CD4-positive, alpha-beta memory T cell (primary cell): Measurements from ENCODE around the gene SRRM2. TPM values are rescaled to one million over a fixed set of nuclear protein-coding genes. Genes with fewer than 3 reads are reported as not detected.

Source experiments
- CTCF ChIA-PET: fragments of 350-600 bp; sonication (Branson Sonifier 250); formaldehyde crosslinking; loops from one replicate; lab custom pipeline; 2021; ENCODE audit warnings: inconsistent platforms; ENCODE audit not compliant: partially characterized antibody; lab: Charles Lee
- POLR2A ChIA-PET: fragments of 350-600 bp; sonication (Branson Sonifier 250); formaldehyde crosslinking; loops from one replicate; lab custom pipeline; 2021; ENCODE audit not compliant: partially characterized antibody; lab: Charles Lee
- DNase-seq, 5 donors: peaks; one replicate each; pipeline versions ENCODE4 v3.0.0 to v3.0.0-alpha.2; 2020 to 2022; ENCODE audit warnings: mixed read lengths in 1 of 5
- H3K27ac ChIP-seq: one replicate; pipeline ENCODE4 v1.7.0; 2013; ENCODE audit warnings: low read depth, low read length
- H3K27me3 ChIP-seq: 2 replicates; pipeline ENCODE4 v1.7.0; 2013; ENCODE audit warnings: mild to moderate bottlenecking, low read length, moderate library complexity; ENCODE audit not compliant: insufficient read depth
- H3K36me3 ChIP-seq: 2 replicates; pipeline ENCODE4 v1.7.0; 2013; ENCODE audit warnings: mild to moderate bottlenecking, low read length, moderate library complexity; ENCODE audit not compliant: insufficient read depth
- H3K4me1 ChIP-seq: 2 replicates; pipeline ENCODE4 v1.7.0; 2013; ENCODE audit warnings: mild to moderate bottlenecking, low read length, moderate library complexity; ENCODE audit not compliant: insufficient read depth
- H3K4me3 ChIP-seq, 2 donors: one replicate each; pipeline ENCODE4 v1.7.0; 2013; ENCODE audit warnings: low read length in 2 of 2, mild to moderate bottlenecking in 1 of 2
- H3K9me3 ChIP-seq, 2 donors: one replicate each; pipeline ENCODE4 v1.7.0; 2013; ENCODE audit warnings: low read length in 2 of 2, control low read depth in 1 of 2; ENCODE audit not compliant: control insufficient read depth in 1 of 2
- H3K27ac Mint-ChIP-seq, 7 donors: one replicate each; pipeline ENCODE4 v1.8.0; 2020 to 2021; ENCODE audit warnings: mixed read lengths in 7 of 7, mild to moderate bottlenecking in 6 of 7, inconsistent platforms in 3 of 7, moderate library complexity in 3 of 7
- H3K27me3 Mint-ChIP-seq, 2 donors: one replicate each; pipeline ENCODE4 v1.8.0; 2020 to 2021; ENCODE audit warnings: mixed read lengths in 2 of 2
- H3K36me3 Mint-ChIP-seq, 2 donors: one replicate each; pipeline ENCODE4 v1.8.0; 2020 to 2021; ENCODE audit warnings: mixed read lengths in 2 of 2, inconsistent platforms in 1 of 2, mild to moderate bottlenecking in 1 of 2
- H3K4me1 Mint-ChIP-seq, 4 donors: one replicate each; pipeline ENCODE4 v1.8.0; 2020 to 2021; ENCODE audit warnings: mixed read lengths in 4 of 4, mild to moderate bottlenecking in 1 of 4
- H3K4me3 Mint-ChIP-seq, 8 donors: one replicate each; pipeline ENCODE4 v1.8.0; 2020 to 2021; ENCODE audit warnings: mixed read lengths in 8 of 8, mild to moderate bottlenecking in 7 of 8, moderate library complexity in 6 of 8, inconsistent platforms in 3 of 8
- H3K9me3 Mint-ChIP-seq, 8 donors: one replicate each; pipeline ENCODE4 v1.8.0; 2020 to 2021; ENCODE audit warnings: mixed read lengths in 8 of 8, mild to moderate bottlenecking in 5 of 8, inconsistent platforms in 3 of 8, moderate library complexity in 1 of 8
- intact Hi-C: fragments of 100-400 bp; cut with micrococcal nuclease; formaldehyde crosslinking; loops from one replicate; pipeline ENCODE4 v1.15.1; 2023
- polyA plus RNA-seq, 2 donors: library from polyadenylated mRNA; unstranded; fragments of 300-500 nt; fragmentation: Illumina TruSeq; gene quantifications; one replicate each; pipeline ENCODE4 v1.2.3, GENCODE V29; 2021
- total RNA-seq, 2 experiments: library from RNA; stranded (reverse); gene quantifications; one replicate each; pipeline ENCODE4 v1.2.3, GENCODE V29; 2021

SRRM2 gene
- total and polyA plus RNA-seq, 4 experiments from 2014 or later = 11.8 to 1,137 (median 625) TPM

DNA sequence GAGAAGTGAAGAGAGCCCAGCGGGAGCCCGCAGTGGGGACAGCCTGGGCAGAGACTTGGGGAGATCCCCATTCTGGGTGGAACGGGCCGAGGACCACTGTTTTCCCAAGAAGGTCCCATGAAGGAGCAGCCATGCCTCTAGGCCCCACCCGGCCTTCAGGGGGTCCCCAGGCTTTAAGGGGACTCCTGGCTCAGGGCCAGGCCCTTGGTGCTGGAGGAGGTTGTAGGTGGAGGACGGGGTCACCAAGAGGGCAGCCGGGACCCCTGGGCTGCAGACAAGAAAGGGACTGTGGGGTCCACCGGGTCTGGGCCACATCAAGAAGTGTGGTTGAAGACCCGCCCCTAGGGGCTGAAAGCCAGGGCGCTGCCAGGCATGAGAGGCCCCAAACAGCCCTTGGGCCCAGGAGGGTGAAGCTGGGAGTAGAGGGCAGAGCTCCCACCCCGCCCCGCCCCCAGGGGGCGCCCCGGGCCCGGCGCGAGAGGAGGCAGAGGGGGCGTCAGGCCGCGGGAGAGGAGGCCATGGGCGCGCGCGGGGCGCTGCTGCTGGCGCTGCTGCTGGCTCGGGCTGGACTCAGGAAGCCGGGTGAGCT lies 64.4 kb downstream of the SRRM2 start, which contains the start of gene PRSS21:
Gene PRSS21 (plus strand): TSS at position 487 of the 589 bp plus-strand sequence. CDS start 32 bp downstream, at position 519.
- H3K4me3 ChIP-seq = no peak within 1 kb of the TSS
- intact Hi-C loops = no loop called here
- H3K36me3 ChIP-seq = no peaks in the 10 kb centered on the region
- no peaks in the 10 kb centered on the region for H3K36me3 Mint-ChIP-seq
- CTCF ChIA-PET = no interaction called here
- H3K4me3 Mint-ChIP-seq = peak within 1 kb of the TSS in 2 of 8 donors; percentile 47 to 57
- peak within 1 kb of the TSS in 1 of 7 donors; percentile 22 for H3K27ac Mint-ChIP-seq
- DNase-seq = peak in 2 of 5 donors; percentile 19 to 28
- H3K27ac ChIP-seq = no peak within 1 kb of the TSS
- no peaks in the 10 kb centered on the region for H3K27me3 ChIP-seq
- POLR2A ChIA-PET = no interaction called here
- no peaks in the 10 kb centered on the region for H3K4me1 Mint-ChIP-seq
- peaks cover 0 to 6% of the 10 kb centered on the region in 2 donors for H3K27me3 Mint-ChIP-seq
- no peaks in the 10 kb centered on the region for H3K9me3 ChIP-seq
- no peaks in the 10 kb centered on the region for H3K9me3 Mint-ChIP-seq
- no peaks in the 10 kb centered on the region for H3K4me1 ChIP-seq

DNA sequence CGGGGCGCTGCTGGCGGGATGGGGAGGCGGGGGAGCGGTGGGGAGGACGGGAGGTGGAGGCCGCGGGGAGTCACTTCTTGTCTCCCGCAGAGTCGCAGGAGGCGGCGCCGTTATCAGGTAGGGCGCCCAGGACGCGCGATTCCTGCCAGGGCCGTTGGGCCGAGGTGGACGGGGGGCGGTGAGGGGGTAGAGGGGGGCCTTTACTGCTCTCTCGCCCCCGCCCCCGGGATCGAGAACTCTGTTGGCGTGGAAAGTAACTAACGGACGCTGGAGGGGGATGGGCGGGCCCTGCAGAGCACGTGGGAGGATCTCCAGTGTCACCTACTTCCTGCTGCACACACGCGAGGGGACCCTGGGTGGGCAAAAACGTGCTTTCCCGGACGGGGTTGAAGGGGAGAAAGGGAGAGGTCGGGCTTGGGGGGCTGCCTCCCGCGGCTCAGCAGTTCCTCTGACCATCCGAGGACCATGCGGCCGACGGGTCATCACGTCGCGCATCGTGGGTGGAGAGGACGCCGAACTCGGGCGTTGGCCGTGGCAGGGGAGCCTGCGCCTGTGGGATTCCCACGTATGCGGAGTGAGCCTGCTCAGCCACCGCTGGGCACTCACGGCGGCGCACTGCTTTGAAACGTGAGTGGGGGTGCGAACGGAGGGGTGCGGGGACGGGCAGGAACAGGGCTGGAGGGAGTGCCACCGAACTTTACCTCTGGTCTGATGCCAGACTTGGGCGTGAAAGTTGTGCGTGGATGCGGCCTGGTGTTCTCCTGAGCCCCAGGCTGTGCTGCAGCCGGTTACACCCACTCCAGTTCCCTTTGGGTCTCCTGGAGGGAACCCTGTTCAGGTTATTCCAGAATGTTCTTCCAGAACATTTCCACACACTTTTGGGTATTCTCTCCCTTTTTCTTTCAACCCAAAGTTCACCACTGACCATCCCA lies 65.2 kb downstream of the SRRM2 start:
- no peaks in the 10 kb centered on the region for H3K9me3 ChIP-seq
- intact Hi-C loops = no loop called here
- no peaks in the 10 kb centered on the region for H3K36me3 ChIP-seq
- peaks cover 0 to 3% of the 10 kb centered on the region in 2 donors for H3K27me3 Mint-ChIP-seq
- H3K9me3 Mint-ChIP-seq = no peaks in the 10 kb centered on the region
- H3K27me3 ChIP-seq = no peaks in the 10 kb centered on the region
- no peak overlapping the region for H3K27ac ChIP-seq
- H3K27ac Mint-ChIP-seq = peak overlapping the region in 1 of 7 donors; percentile 22
- H3K4me1 ChIP-seq = no peaks in the 10 kb centered on the region
- H3K4me3 Mint-ChIP-seq = peak overlapping the region in 3 of 8 donors; percentile 36 to 57 (median 47)
- H3K4me1 Mint-ChIP-seq = no peaks in the 10 kb centered on the region
- H3K4me3 ChIP-seq = no peak overlapping the region
- ChIA-PET POLR2A (no interaction called here), CTCF (no interaction called here)
- DNase-seq = no peak
- H3K36me3 Mint-ChIP-seq = no peaks in the 10 kb centered on the region

DNA sequence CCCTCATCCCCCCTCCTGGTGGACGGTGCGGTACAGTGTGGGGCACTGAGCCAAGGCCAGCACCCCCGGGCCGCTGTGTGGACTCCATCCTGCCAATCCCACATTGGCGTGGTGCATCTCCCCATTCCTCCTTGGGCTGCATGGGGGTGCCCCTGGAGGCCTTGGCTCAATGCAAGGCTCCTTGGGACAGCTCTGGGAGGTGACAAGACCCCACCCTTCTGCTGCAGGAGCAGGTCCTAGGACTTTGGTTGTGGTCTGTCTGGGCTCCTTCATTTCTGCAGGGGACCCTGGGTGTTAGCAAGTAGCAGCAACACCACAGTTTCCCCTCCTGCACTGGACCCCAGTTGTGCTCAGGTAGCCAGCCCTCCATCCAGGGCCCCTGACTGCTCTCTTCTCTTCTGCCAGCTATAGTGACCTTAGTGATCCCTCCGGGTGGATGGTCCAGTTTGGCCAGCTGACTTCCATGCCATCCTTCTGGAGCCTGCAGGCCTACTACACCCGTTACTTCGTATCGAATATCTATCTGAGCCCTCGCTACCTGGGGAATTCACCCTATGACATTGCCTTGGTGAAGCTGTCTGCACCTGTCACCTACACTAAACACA lies 65.9 kb downstream of the SRRM2 start:
- Mint-ChIP-seq H3K9me3 (no peaks in the 10 kb centered on the region), H3K27me3 (peaks cover 1 to 3% of the 10 kb centered on the region in 2 donors), H3K4me1 (no peaks in the 10 kb centered on the region), H3K27ac (peak overlapping the region in 3 of 7 donors; percentile 22 to 67 (median 44)), H3K36me3 (no peaks in the 10 kb centered on the region), H3K4me3 (peak overlapping the region in 2 of 8 donors; percentile 36 to 48)
- H3K27ac ChIP-seq = no peak overlapping the region
- ChIA-PET POLR2A (interaction anchor here (0.8 kb wide), 1 partner anchor 40 kb away, joined by 3 read pairs; no protein-coding TSS in a partner anchor), CTCF (no interaction called here)
- DNase-seq = no peak
- no peaks in the 10 kb centered on the region for H3K27me3 ChIP-seq
- no peak overlapping the region for H3K4me3 ChIP-seq
- no peaks in the 10 kb centered on the region for H3K9me3 ChIP-seq
- H3K4me1 ChIP-seq = no peaks in the 10 kb centered on the region
- no peaks in the 10 kb centered on the region for H3K36me3 ChIP-seq
- intact Hi-C loops = no loop called here

DNA sequence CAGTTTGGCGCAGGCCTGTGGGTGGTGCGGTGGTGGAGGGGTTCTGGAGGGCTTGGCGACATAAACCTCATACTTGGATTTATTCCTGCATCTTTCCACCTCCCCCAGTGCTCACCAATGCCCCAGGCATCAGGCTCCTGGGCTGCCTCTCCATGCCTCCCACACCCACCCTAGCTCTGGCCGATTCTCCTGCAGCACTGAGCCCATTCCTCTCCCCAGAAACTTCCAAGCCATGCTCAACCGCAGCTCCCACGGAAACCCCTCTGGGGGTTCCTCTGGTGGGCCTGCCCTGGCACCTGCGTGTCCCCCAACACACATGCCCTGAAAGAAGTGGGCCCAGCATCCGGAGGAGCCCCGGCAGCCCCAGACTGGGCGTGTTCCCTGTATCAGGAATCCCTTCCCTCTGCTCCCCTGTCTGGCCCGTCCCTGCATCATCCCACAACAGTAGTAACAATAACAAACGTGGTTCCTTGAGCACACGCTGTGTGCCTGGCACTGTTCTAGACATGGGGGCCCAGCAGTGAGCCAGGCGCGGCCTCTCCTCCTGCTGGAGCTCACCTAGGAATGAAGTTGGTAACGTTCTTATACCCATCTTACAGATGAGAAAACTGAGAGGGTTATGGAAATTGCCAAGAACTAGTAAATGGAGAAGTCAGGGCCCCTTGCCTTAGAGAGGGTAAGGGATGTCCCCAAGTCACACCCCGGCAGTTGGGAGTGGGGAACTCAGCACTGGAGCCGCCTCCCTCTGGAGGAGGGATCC lies 66.9 kb downstream of the SRRM2 start:
- no peaks in the 10 kb centered on the region for H3K36me3 Mint-ChIP-seq
- intact Hi-C loops = no loop called here
- no peaks in the 10 kb centered on the region for H3K9me3 ChIP-seq
- H3K27me3 Mint-ChIP-seq = peaks cover 1 to 3% of the 10 kb centered on the region in 2 donors
- H3K4me1 ChIP-seq = no peaks in the 10 kb centered on the region
- peak overlapping the region in 1 of 7 donors; percentile 8 for H3K27ac Mint-ChIP-seq
- CTCF ChIA-PET = no interaction called here
- H3K27me3 ChIP-seq = no peaks in the 10 kb centered on the region
- H3K4me1 Mint-ChIP-seq = no peaks in the 10 kb centered on the region
- POLR2A ChIA-PET = no interaction called here
- H3K9me3 Mint-ChIP-seq = no peaks in the 10 kb centered on the region
- no peak for DNase-seq
- H3K4me3 Mint-ChIP-seq = no peak overlapping the region
- no peak overlapping the region for H3K4me3 ChIP-seq
- H3K36me3 ChIP-seq = no peaks in the 10 kb centered on the region
- H3K27ac ChIP-seq = no peak overlapping the region

DNA sequence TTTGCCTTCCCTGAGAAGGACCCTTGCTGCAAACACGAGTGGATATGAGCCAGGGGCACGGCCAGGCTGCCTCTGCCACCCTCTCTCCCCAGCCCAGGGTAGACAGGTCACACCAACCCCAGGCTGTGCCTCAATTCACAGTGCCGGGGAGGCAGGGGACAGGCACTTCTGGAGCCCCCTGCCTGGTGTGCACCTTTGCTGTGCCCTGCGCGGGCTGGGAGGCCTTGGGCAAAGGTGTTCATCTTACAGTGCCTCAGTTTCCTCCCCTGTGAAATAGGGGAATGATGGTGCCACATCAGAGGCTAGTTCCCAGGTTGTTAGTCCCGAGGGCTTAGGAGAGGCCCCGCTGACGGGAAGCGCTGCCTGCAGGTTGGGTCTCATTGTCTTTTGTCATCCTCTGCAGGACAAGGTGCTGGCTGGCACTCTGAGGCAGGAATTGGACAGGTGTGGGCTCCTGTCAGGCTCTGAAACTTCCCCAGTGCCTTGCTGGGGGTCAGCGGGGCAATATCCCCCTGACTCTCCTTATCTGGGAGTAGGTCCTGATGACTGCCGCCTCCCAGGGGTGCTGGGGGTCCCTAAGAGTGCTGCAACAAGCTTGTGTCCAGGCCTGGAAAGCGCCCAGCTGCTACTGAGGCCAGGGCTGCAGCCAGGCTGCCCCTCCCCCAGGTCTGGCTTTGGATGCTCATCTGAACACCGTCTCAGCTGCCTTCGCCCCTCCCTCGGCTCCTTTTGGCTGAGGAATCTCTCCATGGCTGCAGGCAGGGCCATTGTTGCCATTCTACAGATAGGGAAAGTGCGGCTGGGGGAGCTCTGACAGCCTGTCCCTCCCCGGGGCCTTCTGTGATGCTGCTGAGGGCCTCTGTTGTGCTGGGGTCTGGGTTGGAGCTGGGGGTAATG lies 67.7 kb downstream of the SRRM2 start:
- H3K27me3 Mint-ChIP-seq = peaks cover 1 to 3% of the 10 kb centered on the region in 2 donors
- no peaks in the 10 kb centered on the region for H3K9me3 ChIP-seq
- H3K4me1 Mint-ChIP-seq = no peaks in the 10 kb centered on the region
- no peaks in the 10 kb centered on the region for H3K9me3 Mint-ChIP-seq
- H3K27ac Mint-ChIP-seq = no peak overlapping the region
- ChIA-PET CTCF (no interaction called here), POLR2A (no interaction called here)
- H3K4me1 ChIP-seq = no peaks in the 10 kb centered on the region
- no peak overlapping the region for H3K27ac ChIP-seq
- intact Hi-C loops = no loop called here
- H3K27me3 ChIP-seq = no peaks in the 10 kb centered on the region
- no peak overlapping the region for H3K4me3 Mint-ChIP-seq
- no peaks in the 10 kb centered on the region for H3K36me3 ChIP-seq
- H3K4me3 ChIP-seq = no peak overlapping the region
- H3K36me3 Mint-ChIP-seq = no peaks in the 10 kb centered on the region
- DNase-seq = no peak
